IPS-NIHi11 (cell line): ENCODE data around the gene HIF1AN.
A peak's percentile ranks its signal among the peaks of the same experiment; 100 is the strongest.
"Not testable (repeated sequence)": the region's sequence is repeated elsewhere in the genome, so short reads cannot be mapped to it uniquely, and the experiment has no call there.

Source experiments
- DNase-seq: peaks from one replicate; pipeline ENCODE4 v3.0.0; 2012; ENCODE audit warnings: mixed read lengths, low spot score

The HIF1AN gene

GRCh38 chr10:100567249-100567648 is 31.5 kb downstream of the HIF1AN start:
- no peak for DNase-seq

- no peak for DNase-seq
Observed at GRCh38 chr10:100567826-100568225, 32.1 kb downstream of the HIF1AN start.

- DNase-seq, result no peak
Observed at GRCh38 chr10:100568912-100569311, 33.2 kb downstream of the HIF1AN start.

GRCh38 chr10:100569687-100570481 is 34.1 kb downstream of the HIF1AN start:
- peak; percentile 82 for DNase-seq

- DNase-seq, result no peak
Observed at GRCh38 chr10:100570506-100570905, 34.8 kb downstream of the HIF1AN start.

- DNase-seq, result no peak
Observed at GRCh38 chr10:100571084-100571856, 35.5 kb downstream of the HIF1AN start.

- not testable (repeated sequence) for DNase-seq
Observed at GRCh38 chr10:100575146-100575545, 39.4 kb downstream of the HIF1AN start.

GRCh38 chr10:100575585-100576281 is 40.0 kb downstream of the HIF1AN start:
- DNase-seq, result no peak

GRCh38 chr10:100576282-100576635 is 40.5 kb downstream of the HIF1AN start:
- DNase-seq, result no peak

- no peak for DNase-seq
Observed at GRCh38 chr10:100579261-100580090, 43.7 kb downstream of the HIF1AN start.

GRCh38 chr10:100586959-100587358 is 51.2 kb downstream of the HIF1AN start:
- no peak for DNase-seq

- DNase-seq, result no peak
Observed at GRCh38 chr10:100598166-100598565, 62.4 kb downstream of the HIF1AN start.

GRCh38 chr10:100600218-100600617 is 64.5 kb downstream of the HIF1AN start:
- no peak for DNase-seq

- DNase-seq, result no peak
Observed at GRCh38 chr10:100607439-100607838, 71.7 kb downstream of the HIF1AN start.
